Stimulated activated CD4-positive, alpha-beta T cell treated with anti-CD3 and anti-CD28 coated beads, TNF-alpha, amount 100 ng/mL, for 1 hour (primary cell): ENCODE results near the gene ZNF532.

Source experiments
- DNase-seq, 3 donors: peaks; one replicate each; pipeline ENCODE4 v3.0.0-alpha.2; 2020; ENCODE audit warnings: low read depth in 3 of 3, low spot score in 1 of 3

Gene ZNF532

GRCh38 chr18:58975781-58976180 lies 111.1 kb downstream of the ZNF532 start:
- no peak for DNase-seq

- no peak for DNase-seq
Observed at GRCh38 chr18:58977223-58977622, 112.5 kb downstream of the ZNF532 start.

DNA sequence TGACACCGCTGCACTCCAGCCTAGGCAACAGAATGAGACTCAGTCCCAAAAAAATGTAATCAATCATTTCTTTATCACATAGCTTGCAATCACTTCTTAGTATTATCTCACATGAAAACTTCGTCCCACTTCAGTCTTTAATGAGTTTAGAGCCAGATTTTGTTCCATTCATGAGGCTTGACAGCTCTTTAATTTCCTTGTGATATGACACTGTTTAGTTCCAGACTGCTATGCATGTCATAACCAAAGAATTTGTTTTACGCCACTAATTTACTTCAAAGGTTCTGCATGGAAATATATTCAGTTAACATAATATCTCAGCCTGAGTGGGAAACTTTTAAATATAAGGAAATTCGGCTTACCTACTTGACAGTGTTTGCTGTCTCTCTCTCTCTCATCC lies 113.1 kb downstream of the ZNF532 start:
- DNase-seq: no peak

- DNase-seq: no peak
Observed at GRCh38 chr18:58978916-58979315, 114.2 kb downstream of the ZNF532 start.

DNA sequence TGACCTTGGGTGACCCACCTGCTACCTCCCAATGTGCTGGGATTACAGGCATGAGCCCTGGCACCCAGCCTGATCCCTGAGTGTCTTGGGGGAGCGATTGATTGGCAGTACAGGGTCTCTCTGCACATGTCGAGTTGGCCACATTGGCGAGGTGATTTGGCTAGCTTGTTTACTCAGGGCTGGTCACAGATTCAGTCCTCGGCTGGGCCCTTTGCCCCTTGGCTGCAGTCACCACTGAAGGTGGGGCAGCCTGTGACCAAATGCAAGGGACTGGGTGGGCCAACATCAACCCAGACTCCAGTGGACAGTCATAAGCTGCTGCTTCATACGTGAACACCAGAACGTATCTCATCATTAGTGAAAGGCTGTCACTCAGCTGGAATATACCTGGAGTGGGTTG lies 114.9 kb downstream of the ZNF532 start:
- no peak for DNase-seq

DNA sequence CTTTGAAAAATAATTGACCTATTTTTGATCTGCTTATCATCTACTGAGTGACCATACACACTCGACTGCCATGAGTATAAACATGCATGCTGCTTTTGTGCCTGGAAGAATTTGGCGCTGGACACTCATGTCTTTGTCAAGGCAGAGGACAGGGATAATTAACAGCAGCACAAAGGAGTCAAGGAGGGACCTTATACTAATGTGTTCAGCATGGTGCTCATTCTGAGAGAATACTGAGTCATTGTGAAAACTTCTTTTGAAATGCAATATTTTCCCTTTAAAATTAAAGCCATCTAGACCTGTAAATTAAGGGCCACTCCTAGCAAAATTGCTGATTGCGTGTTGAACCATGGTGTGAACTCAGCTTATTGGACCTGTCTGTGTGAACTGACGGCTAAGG lies 116.3 kb downstream of the ZNF532 start:
- no peak for DNase-seq

- no peak for DNase-seq
Observed at GRCh38 chr18:58983260-58984155, 118.8 kb downstream of the ZNF532 start.

DNA sequence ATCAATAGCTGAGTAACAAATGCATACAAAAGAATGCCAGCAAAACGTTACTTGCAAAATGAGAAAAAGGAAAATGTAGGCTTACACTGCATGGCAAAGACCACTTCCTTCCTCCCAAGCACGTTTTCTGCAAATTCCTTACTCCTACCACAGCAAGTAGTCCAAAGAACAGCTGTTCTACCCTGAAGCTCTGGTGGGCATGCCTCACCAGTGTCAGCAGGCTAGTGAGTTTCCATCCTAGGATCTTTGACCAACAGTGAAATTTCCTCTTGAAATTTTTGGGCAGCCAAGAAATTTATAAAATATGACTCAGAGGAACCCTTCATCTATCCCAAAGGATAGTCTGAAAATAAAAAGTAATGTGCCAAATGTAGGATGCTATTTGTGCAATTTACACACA lies 123.9 kb downstream of the ZNF532 start:
- no peak for DNase-seq

- DNase-seq: no peak
Observed at GRCh38 chr18:58989184-58989759, 124.6 kb downstream of the ZNF532 start.

DNA sequence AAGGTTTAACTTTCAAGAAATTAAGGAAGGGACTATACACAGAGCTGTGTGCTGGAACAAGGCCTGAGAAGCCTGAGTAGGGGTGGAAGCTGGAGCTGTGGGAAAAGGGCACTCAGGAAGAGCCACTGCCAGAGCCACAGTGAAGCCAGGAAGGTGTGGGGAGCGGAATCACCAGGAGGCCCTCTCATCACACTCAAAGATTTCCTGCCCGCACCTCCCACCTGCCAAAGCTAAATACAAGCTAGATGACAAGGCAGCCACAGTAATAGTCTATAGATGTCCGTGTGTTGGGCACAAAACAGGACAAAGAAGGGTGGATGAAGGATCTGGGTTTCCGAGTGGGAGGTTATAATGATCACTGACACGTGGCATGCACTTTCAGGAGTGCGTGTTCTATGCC lies 126.0 kb downstream of the ZNF532 start:
- DNase-seq: no peak

GRCh38 chr18:58991167-58991798 lies 126.6 kb downstream of the ZNF532 start:
- DNase-seq: no peak

DNA sequence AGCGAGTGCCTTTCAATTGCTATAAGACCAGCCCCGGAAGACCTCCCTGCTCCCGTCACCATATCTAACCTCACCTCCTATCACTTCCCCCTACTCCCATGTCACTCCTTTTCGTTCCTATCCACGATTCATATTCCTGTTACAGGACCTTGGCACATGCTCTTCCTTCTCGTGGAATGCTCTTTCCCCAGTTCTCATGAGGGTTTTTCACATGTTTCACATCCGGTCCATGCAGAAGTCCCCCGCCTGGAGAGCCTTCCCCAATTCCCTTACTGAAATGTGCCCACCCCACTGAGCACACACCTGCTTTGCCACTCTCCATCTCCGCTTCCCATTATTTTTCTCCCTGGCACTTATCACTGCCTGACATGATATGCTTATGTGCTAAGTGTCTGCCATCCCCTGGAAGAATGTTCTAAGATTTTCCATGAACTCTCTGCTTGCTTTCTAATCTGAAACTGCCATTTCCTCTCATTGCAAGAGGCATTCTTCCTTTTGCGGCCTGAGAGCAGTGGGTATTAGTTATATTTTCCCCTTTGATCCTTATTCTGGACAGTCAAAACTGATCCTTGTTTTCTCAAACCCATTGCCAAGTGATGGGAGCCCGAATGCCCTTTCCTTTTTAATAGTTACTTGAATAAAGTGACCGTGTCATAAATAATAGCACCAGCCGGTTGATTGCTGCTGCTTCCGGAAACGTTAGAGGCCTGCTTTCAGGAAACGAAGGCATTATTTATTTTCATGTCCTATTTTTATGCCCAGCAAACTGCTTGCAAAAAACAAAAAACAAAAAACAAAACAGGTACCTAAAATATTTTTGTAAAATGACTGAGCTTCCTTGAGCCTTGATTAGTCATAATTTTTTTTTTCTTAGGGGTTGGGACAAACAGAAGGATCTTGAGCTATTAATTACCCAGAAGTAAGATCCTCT lies 127.9 kb downstream of the ZNF532 start:
- no peak for DNase-seq

GRCh38 chr18:58993260-58993659 lies 128.6 kb downstream of the ZNF532 start:
- DNase-seq: no peak

DNA sequence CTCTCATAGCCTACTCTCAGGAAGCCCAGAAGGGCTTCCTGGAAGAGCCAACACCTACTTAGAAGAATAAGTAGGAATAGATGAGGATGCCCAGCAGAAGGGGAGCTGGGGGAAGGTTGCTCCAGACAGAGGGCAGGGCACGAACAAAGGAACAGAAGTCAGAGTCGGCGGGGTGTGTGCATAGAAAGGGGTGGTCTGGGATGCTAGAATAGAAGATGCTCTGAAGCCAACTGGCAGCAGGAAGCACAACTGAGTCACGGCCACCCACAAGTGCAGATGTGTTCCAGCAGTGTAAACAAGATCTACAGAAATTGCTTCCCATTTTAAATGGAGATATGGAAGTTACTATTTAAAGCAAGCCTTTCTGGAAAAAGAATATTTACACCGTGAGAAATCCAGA lies 131.0 kb downstream of the ZNF532 start:
- no peak for DNase-seq

DNA sequence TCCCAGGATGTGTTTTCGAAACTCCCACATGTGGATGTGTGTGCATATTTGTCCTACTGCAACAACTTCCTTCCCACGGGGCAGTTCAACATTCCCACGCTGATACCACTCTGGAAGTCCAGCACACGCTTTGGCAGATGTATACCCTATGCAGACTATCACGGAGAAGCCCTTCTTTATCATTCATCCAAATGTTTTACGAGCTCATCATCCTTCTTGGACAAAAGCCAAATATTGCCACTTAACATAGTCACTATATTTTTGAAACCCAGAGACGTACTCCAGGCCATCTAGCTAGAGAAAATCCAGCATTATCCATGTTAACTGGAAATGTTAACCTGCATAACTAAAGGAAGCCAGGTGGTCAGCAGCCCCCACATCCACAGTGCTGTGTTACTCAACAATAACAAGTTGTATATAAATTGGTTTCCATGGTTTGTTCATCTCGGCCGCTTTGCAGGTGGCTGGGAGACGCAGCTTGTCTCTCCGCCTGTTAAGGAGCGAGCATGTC lies 131.5 kb downstream of the ZNF532 start:
- no peak for DNase-seq

- no peak for DNase-seq
Observed at GRCh38 chr18:58996696-58997095, 132.0 kb downstream of the ZNF532 start.

- no peak for DNase-seq
Observed at GRCh38 chr18:58997811-58998337, 133.2 kb downstream of the ZNF532 start.

DNA sequence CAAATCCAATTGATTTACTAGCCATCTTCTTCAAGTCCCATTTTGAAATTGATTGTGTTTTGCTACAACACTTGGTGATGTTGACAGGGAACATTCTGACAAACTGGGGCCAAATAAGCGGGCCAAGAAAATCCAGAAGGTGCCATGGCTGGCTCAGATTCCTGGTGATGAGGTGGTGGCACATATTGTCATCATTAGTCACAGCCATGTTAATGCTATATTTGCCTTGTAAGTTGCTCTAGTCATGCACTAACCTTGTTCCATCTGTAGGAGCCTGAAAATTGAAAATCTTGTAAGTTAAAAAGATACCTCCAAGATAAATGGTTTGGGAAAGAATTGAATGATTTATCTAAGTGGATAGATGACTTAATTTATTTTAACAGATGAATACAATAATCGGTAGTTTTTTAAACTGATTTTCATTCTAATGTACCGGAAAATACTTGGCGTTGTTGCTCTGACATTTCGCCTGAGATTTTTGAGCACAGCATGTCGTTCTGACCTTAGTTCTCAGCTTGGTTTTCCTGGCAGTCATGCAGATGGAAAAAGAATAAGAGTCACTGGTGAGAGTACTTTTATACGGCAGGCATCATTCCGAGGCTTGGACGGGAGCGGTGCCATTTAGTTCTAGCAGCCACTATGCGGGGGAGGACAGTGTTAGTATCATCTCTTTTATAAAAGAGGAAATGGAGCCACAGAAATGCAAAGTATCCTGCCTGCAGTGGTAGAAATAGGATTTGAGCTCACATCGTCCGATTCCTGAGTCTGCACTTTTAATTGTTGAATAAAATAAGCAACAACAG lies 133.9 kb downstream of the ZNF532 start:
- DNase-seq: no peak

GRCh38 chr18:59001166-59001565 lies 136.5 kb downstream of the ZNF532 start:
- DNase-seq: no peak

- no peak for DNase-seq
Observed at GRCh38 chr18:59001721-59002120, 137.0 kb downstream of the ZNF532 start.
